ENCODE measurements around the gene COMMD7. TPM values are rescaled to one million over a fixed set of nuclear protein-coding genes. Genes with fewer than 3 reads are reported as not detected.

The COMMD7 gene
- total RNA-seq, 1 donor from 2014 or later, result 54.5 TPM

Other genes starting within 250 kb of the COMMD7 start
- 10.3 and 11.5 TPM in 2 replicates for gene NOL4L, start 158.1 kb downstream of the COMMD7 start, total RNA-seq
- gene C20orf203, start 69.5 kb downstream of the COMMD7 start, total RNA-seq, result not detected in 2 replicates
- gene DNMT3B, start 18.9 kb upstream of the COMMD7 start, total RNA-seq, result 4.0 and 4.9 TPM in 2 replicates
- gene MAPRE1, start 76.5 kb upstream of the COMMD7 start, total RNA-seq, result 123 and 154 TPM in 2 replicates
- 0.04 and 0.07 TPM in 2 replicates for gene EFCAB8, start 115.5 kb upstream of the COMMD7 start, total RNA-seq

Measured in pulmonary artery endothelial cell (primary cell).